RKO (cell line): ENCODE data around the gene RNF150.

Source experiments
- DNase-seq: peaks from one replicate; pipeline ENCODE4 v3.0.0-alpha.2; 2016; ENCODE audit warnings: low spot score

RNF150 gene

DNA sequence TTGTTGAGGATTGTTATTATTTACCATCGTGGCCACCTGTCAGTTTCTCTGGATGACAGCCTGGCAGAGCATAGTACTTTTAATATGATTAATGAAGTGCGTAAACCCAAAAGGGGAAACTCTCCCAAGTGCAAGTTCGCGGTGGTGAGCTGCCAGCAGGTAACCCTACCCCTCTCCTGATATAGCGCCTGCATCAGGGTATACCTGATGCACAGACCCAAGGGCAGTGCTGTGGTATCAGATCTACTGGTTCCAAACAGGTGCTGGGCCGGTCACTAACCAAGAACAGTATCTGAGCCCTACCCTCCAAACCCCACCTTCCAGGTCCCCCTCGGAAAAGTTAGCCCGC, 1.6 kb downstream of the RNF150 start:
- DNase-seq = no peak

DNA sequence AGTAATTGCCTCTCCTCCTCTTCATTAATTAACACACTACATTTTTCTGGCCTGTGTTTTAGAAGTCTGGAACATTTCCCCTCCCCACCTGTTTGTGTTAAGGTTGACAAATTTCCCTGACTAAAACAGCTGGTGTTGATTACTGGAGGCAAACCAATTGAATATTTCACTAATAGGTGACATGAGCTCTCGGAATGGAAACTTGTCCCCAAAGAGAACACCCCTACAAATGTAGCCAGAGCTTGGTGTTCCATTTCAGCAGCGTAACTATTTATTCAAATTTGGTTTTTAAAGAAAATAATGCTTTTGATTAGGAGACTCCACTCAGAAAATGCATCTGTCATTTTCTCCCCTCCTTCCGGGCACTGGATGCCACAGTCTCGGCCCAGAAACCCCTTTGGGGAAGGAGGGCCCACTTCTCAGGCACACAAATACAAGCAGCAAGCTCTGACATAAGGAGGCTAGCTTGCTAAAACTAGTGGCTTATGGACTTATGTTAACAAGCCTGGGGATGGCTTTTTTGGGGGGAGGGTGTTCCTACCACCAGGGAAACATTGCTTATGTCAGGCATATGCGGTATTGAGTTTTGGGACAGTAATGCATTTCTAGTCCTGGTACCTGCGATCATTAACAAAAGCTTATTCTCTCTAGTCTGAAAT, 2.2 kb downstream of the RNF150 start:
- no peak for DNase-seq

DNA sequence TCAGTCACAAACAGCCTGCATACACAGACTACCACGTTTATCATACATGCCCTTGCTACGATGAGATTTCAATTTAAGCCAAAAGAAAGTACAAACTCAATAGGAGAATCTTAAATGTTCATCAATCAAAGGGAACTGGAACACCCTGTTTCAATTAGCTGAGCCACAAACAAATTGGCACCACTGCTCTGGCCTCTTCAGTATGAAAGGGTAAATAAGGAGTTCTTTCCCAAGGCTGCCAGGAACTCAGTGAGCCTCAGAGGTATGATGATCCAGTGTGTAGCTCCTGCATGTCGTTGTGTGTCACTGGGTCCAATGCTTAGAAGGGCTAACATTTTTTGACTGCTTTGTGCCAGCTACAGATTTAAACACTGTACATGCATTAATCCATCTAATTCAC, 5.4 kb downstream of the RNF150 start:
- no peak for DNase-seq

DNA sequence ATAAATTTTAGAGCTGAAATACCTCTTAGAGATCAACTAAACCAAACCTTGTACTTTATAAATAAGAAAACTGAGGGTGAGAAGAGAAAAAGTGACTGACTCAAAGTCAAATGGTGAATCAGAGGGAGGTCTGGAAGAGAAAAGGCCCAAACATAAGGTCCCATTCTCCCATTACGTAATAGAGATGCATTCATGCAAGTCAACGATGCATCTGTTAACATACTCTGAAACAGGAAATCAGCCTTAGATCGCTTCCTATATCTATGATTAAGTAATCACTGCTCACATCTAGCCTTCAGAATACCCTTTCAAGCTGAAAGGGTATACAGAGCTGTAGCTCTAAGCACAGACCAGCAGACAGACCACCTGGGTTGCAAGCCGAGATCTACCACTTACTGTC, 6.5 kb downstream of the RNF150 start:
- no peak for DNase-seq

DNA sequence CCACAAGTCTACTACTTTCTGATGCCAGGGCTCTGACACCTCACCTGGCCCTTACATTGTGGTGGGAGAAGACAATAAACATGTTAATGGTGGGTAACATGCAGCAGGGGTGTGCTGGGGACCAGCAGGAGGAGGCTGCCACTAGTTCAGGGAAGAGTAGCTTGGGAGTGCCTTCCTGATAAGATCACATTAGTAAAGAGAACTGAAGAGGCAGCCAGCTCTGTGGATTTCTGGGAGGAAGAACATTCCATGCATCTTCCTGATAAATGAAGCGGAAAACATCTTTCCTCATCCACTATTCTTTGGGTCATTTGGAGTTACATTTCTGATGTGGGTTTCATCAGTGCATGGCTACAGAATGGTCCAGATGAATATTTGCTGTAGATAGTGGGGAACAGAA, 9.0 kb downstream of the RNF150 start:
- DNase-seq = no peak

DNA sequence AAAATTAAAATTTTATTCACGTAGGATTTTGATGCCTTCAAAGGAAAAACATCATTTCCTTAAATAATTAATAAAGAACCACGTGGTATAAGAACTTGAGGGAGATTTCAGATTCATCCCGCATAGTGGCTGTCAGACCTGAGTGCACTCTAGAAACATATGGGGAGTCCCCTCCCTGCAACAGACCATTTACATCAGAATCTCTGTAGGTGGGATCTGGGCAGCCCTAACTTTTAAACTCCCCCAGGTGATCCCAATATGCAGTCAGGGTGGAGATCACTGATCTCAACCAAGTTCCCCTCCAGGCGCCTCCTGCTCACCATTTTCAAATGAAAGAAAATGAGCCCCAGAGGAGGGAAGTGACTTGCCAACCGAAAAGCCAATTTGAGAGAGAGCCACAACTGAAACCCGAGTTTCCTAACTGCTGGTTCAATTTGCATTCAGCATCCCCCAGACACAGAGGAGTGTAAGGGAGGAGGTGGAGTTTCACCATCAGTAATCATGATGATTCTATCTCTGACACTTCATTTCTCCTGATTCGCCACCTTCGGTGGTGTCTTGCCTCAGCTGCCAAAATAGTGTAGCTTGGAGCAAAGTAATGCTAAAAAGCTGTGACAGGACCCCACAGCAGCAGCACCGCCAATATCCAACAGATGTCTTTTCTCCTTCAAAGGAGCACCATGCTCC, 11.4 kb downstream of the RNF150 start:
- no peak for DNase-seq

DNA sequence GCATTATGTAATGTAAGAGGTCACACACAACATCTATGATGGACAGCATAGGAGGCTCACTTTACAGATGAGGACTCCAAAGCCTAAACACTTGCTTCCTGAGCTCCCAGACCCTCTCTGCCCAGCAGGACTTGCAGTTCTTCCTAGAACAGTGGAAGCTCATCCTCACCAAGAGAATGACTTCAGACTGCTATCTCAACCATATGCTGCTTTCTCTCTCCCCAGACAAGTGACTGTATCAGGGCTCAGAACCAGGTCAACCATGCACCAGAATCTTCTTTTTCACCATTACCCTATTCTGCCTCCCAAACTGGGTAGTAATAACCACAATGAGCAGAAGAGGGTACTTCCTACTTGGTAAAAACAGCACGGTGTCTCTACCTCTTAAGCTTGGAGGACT, 12.2 kb downstream of the RNF150 start:
- DNase-seq = no peak

DNA sequence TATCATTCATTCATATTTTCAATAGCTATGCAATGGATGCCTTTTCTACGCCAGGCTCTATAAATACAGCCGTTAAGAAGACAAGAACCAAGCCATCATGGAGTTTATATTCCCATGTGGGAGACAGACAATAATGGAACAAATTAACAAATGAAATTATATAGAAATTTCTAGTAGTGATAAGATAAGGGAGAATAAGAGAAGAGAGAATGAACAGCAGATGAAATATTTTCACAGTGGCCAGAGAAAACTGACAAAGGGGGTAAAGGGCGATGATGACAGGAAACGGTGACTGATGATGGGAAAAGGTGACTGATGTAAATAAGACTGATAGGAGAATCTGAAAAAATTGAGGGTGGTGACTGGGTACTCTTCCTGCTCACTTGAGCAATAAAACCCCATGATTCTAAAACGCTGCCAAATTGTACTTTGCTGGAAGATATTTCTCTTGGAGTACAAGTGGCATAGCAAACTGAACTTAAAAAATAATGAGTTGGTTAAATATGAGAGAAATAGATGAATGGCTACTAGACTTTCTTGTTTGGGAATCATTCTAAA, 13.2 kb downstream of the RNF150 start:
- DNase-seq = no peak

DNA sequence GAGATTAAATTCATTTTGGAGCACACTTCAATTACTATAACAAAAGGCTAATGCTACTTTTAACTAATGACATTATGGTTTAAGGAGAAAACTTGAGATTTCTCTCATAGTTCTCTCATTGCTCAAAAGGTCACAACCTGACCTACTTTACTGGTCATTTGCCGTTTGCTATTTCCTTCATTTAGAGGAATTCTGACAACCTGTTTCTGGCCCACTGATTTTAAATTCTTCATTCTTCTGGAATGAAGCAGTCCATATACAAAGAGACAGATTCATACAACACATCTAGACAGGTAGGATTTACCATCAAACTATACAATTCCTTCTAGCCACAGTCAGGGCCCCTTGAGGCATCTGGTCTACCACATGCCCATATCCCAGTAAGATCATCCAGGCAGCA, 14.2 kb downstream of the RNF150 start:
- no peak for DNase-seq

DNA sequence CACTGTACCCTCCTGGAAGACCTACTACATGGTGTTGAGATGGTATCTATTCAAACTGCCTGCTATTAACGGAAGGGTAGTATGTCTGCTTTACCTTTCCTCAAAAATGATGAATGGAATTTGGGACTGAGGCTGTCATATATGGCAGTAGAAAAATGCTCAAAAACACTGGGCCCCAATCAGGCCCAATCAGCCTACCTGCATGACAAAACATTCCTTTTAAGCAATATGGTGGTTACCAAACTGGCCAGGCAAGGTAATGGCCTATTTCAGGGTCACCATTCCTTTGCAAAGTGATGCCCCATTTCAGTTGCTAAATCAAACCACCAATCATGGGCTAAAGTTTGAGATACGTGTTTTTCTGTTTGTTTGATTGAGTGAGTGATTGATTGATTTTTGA, 14.9 kb downstream of the RNF150 start:
- DNase-seq = no peak

DNA sequence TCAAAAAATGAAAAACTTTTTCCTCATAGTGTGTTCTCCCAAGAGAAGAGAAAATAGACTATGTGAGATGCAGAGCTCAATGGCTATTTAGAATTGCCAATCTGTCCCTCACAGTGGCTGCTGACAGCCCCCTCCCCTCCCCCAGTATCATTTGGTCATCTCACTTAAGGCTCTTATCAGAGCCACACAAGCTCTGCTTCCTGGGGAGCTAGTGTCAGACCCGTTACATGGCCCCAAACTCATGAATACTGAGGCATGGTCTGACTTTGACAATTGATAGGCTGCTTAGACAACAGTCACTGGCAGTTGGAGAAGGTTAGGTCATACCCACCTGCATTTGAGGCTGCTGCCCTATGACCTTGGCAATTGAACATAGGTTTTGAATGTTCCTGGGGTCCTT, 15.3 kb downstream of the RNF150 start:
- DNase-seq = no peak

DNA sequence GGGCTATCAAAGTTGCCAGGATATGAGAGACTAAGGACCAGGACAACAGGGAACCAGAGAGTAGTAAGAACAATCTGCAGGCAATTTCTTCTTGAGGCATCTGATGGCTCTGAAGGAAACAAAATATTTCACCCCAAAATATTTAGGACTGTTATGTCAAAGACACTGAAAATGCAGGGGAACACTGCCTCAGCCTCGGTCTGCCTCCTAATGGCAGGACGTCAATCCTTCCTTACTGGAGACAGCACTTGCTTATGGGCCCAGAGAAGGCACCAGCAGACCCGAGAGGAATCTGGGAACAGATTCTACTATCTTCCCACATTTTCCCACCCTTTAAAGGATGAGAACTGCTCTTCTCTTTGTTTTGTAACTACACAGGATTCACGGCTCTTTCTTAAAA, 23.3 kb downstream of the RNF150 start:
- DNase-seq = no peak

DNA sequence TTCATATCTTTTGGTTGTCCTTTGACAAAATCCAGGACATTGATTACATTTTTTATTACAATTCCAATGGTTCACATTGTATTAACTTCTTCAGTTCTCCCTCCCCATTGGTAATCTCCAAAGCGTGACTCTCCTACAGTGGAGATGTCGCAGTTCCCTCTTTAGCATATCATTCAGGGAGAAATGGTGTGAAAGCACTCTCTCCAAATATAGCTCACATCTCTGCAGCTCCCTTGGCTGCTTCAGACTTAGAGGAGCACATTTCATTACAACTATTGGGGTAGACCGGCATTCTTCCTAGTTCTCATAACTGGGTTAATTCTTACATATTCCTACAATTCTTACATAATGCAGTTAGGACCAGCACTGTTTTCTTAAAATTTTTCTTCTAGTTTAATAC, 25.3 kb downstream of the RNF150 start:
- no peak for DNase-seq

DNA sequence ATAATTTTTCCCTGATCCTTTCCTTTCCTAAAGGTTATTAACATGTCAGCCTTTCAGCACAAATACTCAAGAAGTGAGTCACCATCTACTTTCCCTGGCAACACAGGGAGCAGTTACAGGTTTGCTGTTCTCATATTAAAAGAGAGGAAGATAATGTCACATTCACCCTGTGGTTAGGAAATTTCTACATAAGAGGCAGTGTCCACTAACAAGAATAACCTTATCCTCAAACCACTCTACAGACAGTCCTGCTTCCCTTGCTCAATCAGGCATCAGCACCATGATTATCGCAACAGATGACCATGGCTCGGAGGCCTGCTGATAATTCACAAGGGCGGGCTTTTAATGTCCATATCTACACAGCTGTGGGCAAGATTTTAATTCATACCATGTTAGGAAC, 30.9 kb downstream of the RNF150 start:
- no peak for DNase-seq

DNA sequence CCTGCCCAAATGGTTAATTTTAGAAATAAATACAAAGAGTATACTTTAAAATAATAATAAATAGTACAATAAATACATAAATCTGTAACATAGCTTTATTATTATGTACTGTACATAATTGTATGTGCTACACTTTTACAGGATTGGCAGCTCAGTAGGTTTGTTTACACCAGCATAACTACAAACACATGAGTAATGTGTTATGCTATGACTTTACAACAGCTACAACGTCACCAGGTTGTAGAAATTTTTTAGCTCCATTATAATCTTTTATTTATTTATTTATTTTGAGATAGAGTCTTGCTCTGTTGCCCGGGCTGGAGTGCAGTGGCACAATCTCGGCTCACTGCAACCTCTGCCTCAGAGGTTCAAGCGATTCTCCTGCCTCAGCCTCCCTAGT, 31.8 kb downstream of the RNF150 start:
- no peak for DNase-seq

DNA sequence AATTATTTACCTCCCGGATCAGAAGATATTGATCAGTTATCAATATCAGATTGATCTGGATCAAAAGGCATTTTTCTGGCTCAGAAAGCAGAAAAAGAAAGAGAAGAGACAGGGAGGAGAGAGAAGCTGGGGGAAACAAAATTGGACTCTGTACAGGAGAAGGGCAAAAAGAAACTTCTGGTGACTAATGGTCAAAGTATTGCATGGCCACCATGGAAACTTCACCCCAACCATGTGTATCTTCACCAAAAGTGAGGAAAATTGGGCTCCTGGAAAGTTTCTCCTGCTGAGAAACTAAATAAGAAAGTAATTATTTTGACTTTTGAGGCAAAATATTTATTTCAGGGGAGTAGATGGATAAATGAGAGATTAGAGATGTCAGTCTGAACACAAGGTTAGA, 33.9 kb downstream of the RNF150 start:
- no peak for DNase-seq

DNA sequence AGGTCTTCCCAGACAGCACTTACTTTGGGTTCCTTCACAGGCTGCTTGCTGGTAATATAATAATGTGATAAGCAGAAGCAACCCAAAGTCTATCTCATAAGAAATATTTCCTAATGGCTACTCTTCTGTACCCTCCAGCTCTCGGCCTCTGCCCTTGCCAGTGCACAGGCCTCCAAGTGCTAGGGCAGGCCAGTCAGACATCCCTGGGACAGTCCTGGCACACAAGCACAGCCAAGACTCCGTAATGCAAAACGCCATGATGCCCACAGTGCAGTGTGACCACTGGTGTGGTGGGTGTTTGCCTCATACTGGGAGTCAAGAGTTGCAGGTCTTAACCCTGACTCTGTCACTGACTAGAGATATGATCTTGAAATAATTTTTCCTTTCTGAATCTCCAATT, 35.1 kb downstream of the RNF150 start:
- DNase-seq = no peak

DNA sequence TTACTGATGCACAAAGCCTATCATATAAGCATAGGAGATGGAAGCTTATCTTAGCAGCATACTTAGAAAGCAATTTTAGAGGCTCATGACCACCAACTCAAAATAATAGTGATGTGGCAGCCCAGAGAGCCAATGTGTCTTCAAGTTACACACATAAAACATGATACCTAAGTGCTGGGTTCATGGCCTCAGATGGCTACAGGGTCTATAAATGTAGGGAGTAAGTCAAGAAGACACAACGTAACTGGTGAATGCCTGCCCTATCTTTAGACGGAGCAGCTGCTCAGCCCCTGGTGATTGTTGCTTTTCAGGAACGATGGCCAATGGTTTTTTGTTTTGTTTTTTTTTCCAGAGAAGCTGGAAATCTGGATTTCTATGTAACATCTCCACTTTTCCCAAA, 42.8 kb downstream of the RNF150 start:
- DNase-seq = no peak

DNA sequence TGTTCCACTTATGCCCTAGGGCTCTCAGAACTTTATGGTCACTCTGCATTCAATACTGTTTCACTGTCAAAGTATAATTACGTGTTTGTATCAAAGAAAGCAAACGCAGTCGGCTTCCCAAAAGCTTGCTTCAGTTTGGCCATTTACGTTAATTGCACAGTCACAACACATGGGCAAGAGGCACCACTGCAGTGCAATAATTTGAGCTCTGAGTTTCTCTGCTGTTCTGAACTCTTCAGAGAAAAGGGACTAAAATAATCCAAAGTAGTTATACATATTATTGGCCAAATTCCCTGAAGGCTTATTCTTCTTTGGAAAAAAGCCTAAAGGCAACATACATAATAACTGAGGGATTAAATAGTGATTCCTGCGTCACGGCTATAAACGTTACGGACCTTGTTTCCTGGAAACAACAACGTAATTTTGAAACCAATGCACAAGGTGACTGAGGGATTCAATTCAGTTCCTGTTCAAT, 51.3 kb downstream of the RNF150 start:
- no peak for DNase-seq

DNA sequence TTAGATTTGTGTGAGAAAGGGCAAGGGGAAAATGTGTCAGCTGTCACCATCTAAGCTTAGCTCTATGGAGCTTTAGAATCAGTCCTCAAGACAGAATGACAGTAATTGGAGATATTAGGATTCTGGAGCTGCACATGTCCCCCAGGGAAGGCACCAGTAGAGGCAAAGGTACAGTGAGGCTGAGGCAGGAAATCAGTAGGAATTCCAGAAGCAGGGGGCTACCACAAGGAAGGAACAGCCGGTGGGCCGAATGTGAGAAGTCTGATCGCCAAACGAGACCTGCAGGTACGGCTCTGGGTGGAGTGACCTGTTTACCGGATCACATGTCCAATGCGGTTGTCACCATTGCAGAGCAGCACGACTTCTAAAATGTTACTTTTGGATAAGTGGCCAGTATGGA, 52.6 kb downstream of the RNF150 start:
- no peak for DNase-seq

DNA sequence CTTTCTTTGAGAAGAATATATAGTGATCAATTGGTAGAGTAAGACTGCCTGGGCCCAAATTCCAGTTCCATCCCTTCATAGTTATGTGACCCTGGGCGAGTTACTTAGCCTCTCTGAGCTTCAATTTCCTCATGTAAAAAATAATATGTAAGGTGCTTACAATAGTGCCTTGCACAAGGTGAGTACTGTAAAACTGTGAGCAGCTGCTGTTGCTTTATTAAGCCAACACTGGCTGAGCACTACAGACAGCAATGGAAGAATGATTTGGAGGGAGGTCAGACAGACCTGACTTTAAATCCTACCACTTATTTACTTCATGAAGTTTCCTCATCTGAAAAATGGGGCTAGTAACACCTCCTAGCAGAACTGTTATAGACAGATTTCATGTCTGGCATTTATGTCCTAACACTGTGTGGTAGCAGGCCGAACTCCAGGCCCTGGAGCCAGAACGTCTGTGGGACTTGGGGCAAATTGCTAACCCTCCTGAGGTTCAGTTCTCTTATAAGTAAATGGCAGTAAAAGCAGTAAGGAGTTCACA, 53.8 kb downstream of the RNF150 start:
- no peak for DNase-seq

DNA sequence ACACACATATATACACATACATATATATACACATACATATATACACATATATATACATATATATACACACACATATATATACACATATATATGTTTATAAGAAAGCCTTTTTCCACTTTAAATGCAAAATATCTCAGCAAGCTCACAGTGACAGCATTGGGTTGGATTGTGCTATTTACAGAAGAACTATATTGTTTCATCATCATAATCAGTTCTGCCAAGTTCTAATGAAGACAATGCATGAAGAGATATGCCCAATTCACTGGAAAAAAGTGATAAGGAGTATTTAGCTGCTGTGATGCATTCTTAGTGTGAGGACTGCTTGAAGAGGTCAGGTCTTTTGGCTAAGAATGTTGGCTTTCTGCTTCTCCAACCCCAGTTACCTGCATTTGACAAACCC, 54.4 kb downstream of the RNF150 start:
- DNase-seq = no peak

DNA sequence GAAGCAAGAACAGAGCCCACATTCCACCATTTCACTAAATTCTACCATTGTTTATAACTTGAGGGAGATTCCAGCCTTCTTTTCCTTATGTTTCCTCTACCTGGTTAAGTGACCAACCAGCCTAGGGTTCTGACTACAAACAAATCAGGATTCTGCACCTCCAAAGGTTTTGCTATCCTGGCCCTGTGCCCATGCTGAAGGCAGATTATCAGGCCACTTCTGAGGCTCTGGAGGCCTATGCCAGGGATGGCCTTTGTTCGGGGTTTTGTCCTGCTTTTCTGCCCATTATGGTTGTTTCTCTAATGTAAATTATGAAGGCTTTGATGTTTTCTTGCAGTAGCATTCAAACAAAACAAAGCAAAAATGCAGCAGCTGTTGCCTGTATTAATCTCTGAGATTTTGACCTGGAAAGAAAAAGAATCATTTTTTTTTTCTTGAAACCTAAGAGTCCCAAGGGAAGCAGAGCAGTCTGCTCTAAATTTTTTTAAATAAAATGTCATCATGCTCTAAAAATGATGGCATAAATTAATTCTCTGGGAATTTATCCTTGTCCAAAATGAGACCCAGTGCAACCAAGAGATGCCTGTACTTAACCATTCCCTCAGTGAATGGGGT, 55.6 kb downstream of the RNF150 start:
- DNase-seq = no peak
